Fibroblast of lung (primary cell): ENCODE results near the gene ZBTB2. TPM values are rescaled to one million over a fixed set of nuclear protein-coding genes. Genes with fewer than 3 reads are reported as not detected.

Experiments used
- DNase-seq, 2 donors: peaks; one replicate each; pipeline versions ENCODE4 v3.0.0 to v3.0.0-alpha.2; 2010; ENCODE audit warnings: low read depth in 2 of 2
- H2AFZ ChIP-seq: 2 replicates; pipeline ENCODE4 v1.5.1; 2012; ENCODE audit warnings: low read length, control low read depth, inconsistent platforms
- H3K27ac ChIP-seq: 2 replicates; pipeline ENCODE4 v1.5.1; 2011; ENCODE audit warnings: low read length, control low read depth; ENCODE audit not compliant: insufficient read depth
- H3K27me3 ChIP-seq: 2 replicates; pipeline ENCODE4 v1.5.1; 2011; ENCODE audit warnings: mild to moderate bottlenecking, low read length; ENCODE audit not compliant: control insufficient read depth, insufficient read depth
- H3K36me3 ChIP-seq: 2 replicates; pipeline ENCODE4 v1.5.1; 2011; ENCODE audit warnings: low read length; ENCODE audit not compliant: control insufficient read depth, insufficient read depth
- H3K4me1 ChIP-seq: 2 replicates; pipeline ENCODE4 v1.5.1; 2011; ENCODE audit warnings: low read length; ENCODE audit not compliant: control insufficient read depth, insufficient read depth; ENCODE audit errors: extremely low read depth
- H3K4me2 ChIP-seq: 2 replicates; pipeline ENCODE4 v1.5.1; 2011; ENCODE audit warnings: low read length, control low read depth; ENCODE audit not compliant: insufficient read depth; ENCODE audit errors: extremely low read depth
- H3K4me3 ChIP-seq, 4 experiments: fragments of 200-600 bp in 1 of 4; sonication (generic) in 1 of 4; replicated peaks in 1 of 4; 2 replicates each; pipeline ENCODE4 v1.5.1; 2011 to 2016; ENCODE audit warnings: low read length in 4 of 4, low read depth in 3 of 4, mild to moderate bottlenecking in 3 of 4, control low read depth in 2 of 4, inconsistent platforms in 1 of 4, mixed read lengths in 1 of 4; ENCODE audit not compliant: insufficient read depth in 1 of 4; ENCODE audit errors: control extremely low read depth in 1 of 4
- H3K79me2 ChIP-seq: 2 replicates; pipeline ENCODE4 v1.5.1; 2012; ENCODE audit warnings: mild to moderate bottlenecking, low read length, inconsistent platforms; ENCODE audit not compliant: control insufficient read depth, insufficient read depth
- H3K9ac ChIP-seq: 2 replicates; pipeline ENCODE4 v1.5.1; 2011; ENCODE audit warnings: mild to moderate bottlenecking, low read length, control low read depth; ENCODE audit not compliant: insufficient read depth
- H3K9me3 ChIP-seq: 2 replicates; pipeline ENCODE4 v1.5.1; 2012; ENCODE audit warnings: low read depth, low read length; ENCODE audit not compliant: control insufficient read depth, insufficient read depth
- H4K20me1 ChIP-seq: 2 replicates; pipeline ENCODE4 v1.5.1; 2011; ENCODE audit warnings: low read length; ENCODE audit not compliant: control insufficient read depth, insufficient read depth; ENCODE audit errors: extremely low read depth
- EZH2 ChIP-seq: IDR thresholded peaks from 2 replicates; pipeline ENCODE4 v1.5.1; 2012; ENCODE audit warnings: low read length, control low read depth, mild to moderate bottlenecking; ENCODE audit errors: missing control alignments
- polyA plus RNA-seq, 2 donors: library from polyadenylated mRNA; depleted of rRNA in 1 of 2; stranded (reverse) in 1 of 2; unstranded in 1 of 2; fragments of >200 nt; gene quantifications; 2 replicates each; pipeline ENCODE4 v1.2.1, GENCODE V29; 2011 to 2012; ENCODE audit warnings: missing spikeins in 1 of 2
- total RNA-seq: library from RNA; depleted of rRNA; stranded (reverse); fragments of >200 nt; gene quantifications from 2 replicates; pipeline ENCODE4 v1.2.1, GENCODE V29; 2014
- TF ChIP-seq, protein P1 (sequence below), 2 donors: IDR thresholded peaks in 1 of 2; conservative IDR thresholded peaks in 1 of 2; 1 replicate in 1 of 2; 2 replicates in 1 of 2; pipeline ENCODE4 v1.5.1; 2011 to 2012; ENCODE audit warnings: low read length in 2 of 2, control low read depth in 1 of 2, inconsistent platforms in 1 of 2, low read depth in 1 of 2, mild to moderate bottlenecking in 1 of 2

ZBTB2 gene
- total and polyA plus RNA-seq, 2 donors (not counting 1 experiment from before 2014, with no cell fraction given) = 12.2 to 20.1 TPM

DNA sequence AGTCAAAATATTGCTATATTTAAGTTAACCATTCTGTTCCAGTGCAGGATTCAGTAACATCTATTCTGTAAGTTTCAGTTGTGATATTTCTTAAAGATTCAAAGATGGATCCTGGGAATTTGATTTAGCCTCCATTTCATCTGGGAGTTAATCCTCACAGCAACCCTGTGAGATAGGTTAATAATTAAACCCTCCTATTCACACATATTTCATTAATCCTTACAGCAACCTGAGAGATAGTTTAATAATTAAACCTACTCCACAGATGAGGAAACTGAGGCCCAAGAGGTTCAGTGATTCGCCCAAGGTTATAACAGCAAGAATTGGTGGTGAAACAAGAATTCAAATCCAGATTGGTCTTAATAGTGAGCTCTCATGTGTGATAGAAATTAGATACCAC is 10.9 kb upstream of the ZBTB2 start:
- H3K9me3 ChIP-seq = no peaks in the 10 kb centered on the region
- H3K9ac ChIP-seq = no peak overlapping the region
- peaks cover 4% of the 10 kb centered on the region for H3K36me3 ChIP-seq
- peaks cover 64% of the 10 kb centered on the region for H3K79me2 ChIP-seq
- TF ChIP-seq, protein P1, sequence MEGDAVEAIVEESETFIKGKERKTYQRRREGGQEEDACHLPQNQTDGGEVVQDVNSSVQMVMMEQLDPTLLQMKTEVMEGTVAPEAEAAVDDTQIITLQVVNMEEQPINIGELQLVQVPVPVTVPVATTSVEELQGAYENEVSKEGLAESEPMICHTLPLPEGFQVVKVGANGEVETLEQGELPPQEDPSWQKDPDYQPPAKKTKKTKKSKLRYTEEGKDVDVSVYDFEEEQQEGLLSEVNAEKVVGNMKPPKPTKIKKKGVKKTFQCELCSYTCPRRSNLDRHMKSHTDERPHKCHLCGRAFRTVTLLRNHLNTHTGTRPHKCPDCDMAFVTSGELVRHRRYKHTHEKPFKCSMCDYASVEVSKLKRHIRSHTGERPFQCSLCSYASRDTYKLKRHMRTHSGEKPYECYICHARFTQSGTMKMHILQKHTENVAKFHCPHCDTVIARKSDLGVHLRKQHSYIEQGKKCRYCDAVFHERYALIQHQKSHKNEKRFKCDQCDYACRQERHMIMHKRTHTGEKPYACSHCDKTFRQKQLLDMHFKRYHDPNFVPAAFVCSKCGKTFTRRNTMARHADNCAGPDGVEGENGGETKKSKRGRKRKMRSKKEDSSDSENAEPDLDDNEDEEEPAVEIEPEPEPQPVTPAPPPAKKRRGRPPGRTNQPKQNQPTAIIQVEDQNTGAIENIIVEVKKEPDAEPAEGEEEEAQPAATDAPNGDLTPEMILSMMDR (conservative IDR thresholded peaks at IDR 0.05 in 1 of 2, IDR thresholded peaks at IDR 0.05 in 1 of 2; ENCODE audit: low read depth in 1 of 2, low read length in 2 of 2) = no peak
- TF ChIP-seq EZH2 = no peak
- no peaks in the 10 kb centered on the region for H3K27me3 ChIP-seq
- DNase-seq = no peak
- H3K27ac ChIP-seq = no peak overlapping the region
- H3K4me2 ChIP-seq = no peak overlapping the region
- H3K4me3 ChIP-seq = no peak overlapping the region
- H4K20me1 ChIP-seq = no peaks in the 10 kb centered on the region
- H3K4me1 ChIP-seq = peaks cover 3% of the 10 kb centered on the region
- no peak overlapping the region for H2AFZ ChIP-seq

DNA sequence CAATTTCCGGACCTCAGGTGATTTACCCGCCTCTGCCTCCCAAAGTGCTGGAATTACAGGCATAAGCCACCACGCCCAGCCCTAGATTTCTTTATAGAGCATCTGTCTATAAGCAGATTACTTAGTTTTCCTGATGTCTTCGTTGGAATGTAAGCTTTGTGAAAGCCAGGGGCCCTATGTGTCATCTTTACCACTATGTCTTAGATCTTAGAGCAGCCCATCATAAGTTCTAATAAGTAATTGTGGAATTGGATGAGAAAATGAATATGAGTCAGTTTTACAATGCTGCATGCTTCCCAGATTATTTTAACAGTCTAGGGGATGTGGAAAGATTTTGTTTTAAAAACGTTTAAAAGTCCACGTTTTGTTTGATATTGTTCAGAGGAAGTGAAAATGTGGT is 9.1 kb upstream of the ZBTB2 start:
- Histone ChIP-seq H3K27ac (peak overlapping the region; percentile 4), H3K36me3 (peaks cover 2% of the 10 kb centered on the region)

DNA sequence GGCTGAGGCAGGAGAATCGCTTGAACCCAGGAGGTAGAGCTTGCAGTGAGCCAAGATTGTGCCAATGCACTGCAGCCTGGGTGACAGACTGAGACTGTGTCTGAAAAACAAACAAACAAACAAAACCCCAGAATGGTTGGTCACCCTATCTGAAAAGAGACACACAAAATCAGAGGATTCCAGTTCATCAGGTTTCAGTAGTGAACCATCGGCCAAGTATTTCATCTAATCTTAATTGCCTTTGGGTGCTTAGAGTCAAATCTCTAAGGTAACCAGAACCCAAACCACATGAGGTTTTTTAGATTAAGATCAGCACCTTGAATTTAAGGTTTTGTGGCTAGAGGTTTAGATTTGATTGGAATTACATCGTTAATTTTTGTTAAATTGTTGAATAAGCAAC is 8.3 kb upstream of the ZBTB2 start:
- TF ChIP-seq, protein P1 (conservative IDR thresholded peaks at IDR 0.05 in 1 of 2, IDR thresholded peaks at IDR 0.05 in 1 of 2; ENCODE audit: low read depth in 1 of 2, low read length in 2 of 2) = no peak
- TF ChIP-seq EZH2 = no peak
- Histone ChIP-seq H3K27me3 (no peaks in the 10 kb centered on the region), H2AFZ (no peak overlapping the region), H3K4me3 (no peak overlapping the region), H3K4me2 (no peak overlapping the region), H3K9ac (no peak overlapping the region), H3K4me1 (peaks cover 3% of the 10 kb centered on the region), H3K36me3 (peaks cover 2% of the 10 kb centered on the region), H3K27ac (no peak overlapping the region), H4K20me1 (no peaks in the 10 kb centered on the region), H3K79me2 (peaks cover 88% of the 10 kb centered on the region), H3K9me3 (no peaks in the 10 kb centered on the region)
- peak in 1 of 2 donors; percentile 50 for DNase-seq

More for the DNA sequence above, 9.1 kb upstream of the ZBTB2 start:
- Histone ChIP-seq H3K4me2 (no peak overlapping the region), H3K9ac (no peak overlapping the region), H4K20me1 (no peaks in the 10 kb centered on the region), H2AFZ (no peak overlapping the region), H3K9me3 (no peaks in the 10 kb centered on the region), H3K79me2 (peaks cover 80% of the 10 kb centered on the region), H3K4me3 (no peak overlapping the region), H3K4me1 (peaks cover 3% of the 10 kb centered on the region), H3K27me3 (no peaks in the 10 kb centered on the region)
- DNase-seq = peak in 1 of 2 donors; percentile 74
- TF ChIP-seq, protein P1 (conservative IDR thresholded peaks at IDR 0.05 in 1 of 2, IDR thresholded peaks at IDR 0.05 in 1 of 2; ENCODE audit: low read depth in 1 of 2, low read length in 2 of 2) = no peak
- TF ChIP-seq EZH2 = no peak
